Measurements from ENCODE around the gene ADAMTSL3.
"Not testable (repeated sequence)": the region's sequence is repeated elsewhere in the genome, so short reads cannot be mapped to it uniquely, and the experiment has no call there.

The ADAMTSL3 gene

GRCh38 chr15:84082739-84083138 is 428.8 kb downstream of the ADAMTSL3 start:
- Histone ChIP-seq H3K36me3 (ENCODE audit: insufficient read depth) (no peaks in the 10 kb centered on the region), H3K27ac (no peak overlapping the region), H3K4me3 (IDR thresholded peaks at IDR 0.05; ENCODE audit: insufficient read depth, low read depth, low read length) (no peak overlapping the region), H2AFZ (ENCODE audit: low read depth) (no peak overlapping the region), H3K27me3 (ENCODE audit: insufficient read depth, low read depth) (no peaks in the 10 kb centered on the region), H3K4me2 (no peak overlapping the region), H4K20me1 (ENCODE audit: insufficient read depth) (no peaks in the 10 kb centered on the region), H3K79me2 (ENCODE audit: insufficient read depth, low read depth) (no peaks in the 10 kb centered on the region), H3K9ac (no peak overlapping the region), H3K4me1 (ENCODE audit: low read depth, poor library complexity, severe bottlenecking) (peaks cover 4% of the 10 kb centered on the region)
- TF ChIP-seq, protein P1, sequence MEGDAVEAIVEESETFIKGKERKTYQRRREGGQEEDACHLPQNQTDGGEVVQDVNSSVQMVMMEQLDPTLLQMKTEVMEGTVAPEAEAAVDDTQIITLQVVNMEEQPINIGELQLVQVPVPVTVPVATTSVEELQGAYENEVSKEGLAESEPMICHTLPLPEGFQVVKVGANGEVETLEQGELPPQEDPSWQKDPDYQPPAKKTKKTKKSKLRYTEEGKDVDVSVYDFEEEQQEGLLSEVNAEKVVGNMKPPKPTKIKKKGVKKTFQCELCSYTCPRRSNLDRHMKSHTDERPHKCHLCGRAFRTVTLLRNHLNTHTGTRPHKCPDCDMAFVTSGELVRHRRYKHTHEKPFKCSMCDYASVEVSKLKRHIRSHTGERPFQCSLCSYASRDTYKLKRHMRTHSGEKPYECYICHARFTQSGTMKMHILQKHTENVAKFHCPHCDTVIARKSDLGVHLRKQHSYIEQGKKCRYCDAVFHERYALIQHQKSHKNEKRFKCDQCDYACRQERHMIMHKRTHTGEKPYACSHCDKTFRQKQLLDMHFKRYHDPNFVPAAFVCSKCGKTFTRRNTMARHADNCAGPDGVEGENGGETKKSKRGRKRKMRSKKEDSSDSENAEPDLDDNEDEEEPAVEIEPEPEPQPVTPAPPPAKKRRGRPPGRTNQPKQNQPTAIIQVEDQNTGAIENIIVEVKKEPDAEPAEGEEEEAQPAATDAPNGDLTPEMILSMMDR (conservative IDR thresholded peaks at IDR 0.05; ENCODE audit: low read depth, low read length): no peak

DNA sequence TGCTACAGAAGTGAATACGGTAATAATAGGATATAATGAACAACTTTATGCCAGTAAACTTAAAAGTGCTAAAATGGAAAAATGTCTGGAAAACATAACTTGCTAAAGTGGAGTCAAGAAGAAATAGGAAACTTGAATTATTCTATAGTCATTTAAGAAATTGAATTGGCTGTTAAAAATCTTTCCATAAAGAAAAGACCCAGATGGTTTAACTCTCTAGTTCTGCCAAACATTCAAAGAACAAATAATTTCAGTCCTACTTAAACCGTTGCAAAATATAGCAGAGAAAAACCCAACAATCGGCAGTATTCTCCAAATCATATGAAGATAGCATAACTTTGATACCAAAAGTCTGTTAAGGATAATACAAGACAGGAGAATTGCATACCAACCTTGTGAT is 432.1 kb downstream of the ADAMTSL3 start:
- not testable (repeated sequence) for H3K9ac ChIP-seq; H4K20me1 ChIP-seq (ENCODE audit: insufficient read depth)

More for the DNA sequence above, 432.1 kb downstream of the ADAMTSL3 start:
- H2AFZ ChIP-seq (ENCODE audit: low read depth); H3K36me3 ChIP-seq (ENCODE audit: insufficient read depth); H3K27me3 ChIP-seq (ENCODE audit: insufficient read depth, low read depth); H3K27ac ChIP-seq; H3K4me1 ChIP-seq (ENCODE audit: low read depth, poor library complexity, severe bottlenecking); H3K4me3 ChIP-seq (IDR thresholded peaks at IDR 0.05; ENCODE audit: insufficient read depth, low read depth, low read length); H3K4me2 ChIP-seq; H3K79me2 ChIP-seq (ENCODE audit: insufficient read depth, low read depth): not testable (repeated sequence)

All from KMS-11 (cell line).